SK-N-SH treated with all-trans-retinoic acid at 6 μM for 48 hours (cell line): ENCODE measurements around the gene ACTN1.

Experiments
- ATAC-seq: fragments of 200-7000 bp; cut with Tn5 transposase; 3 replicates; pipeline ENCODE4 v1.9.1; 2020; ENCODE audit warnings: mild to moderate bottlenecking, moderate library complexity
- ARNTL ChIP-seq: fragments of 450-650 bp; formaldehyde crosslinking; IDR thresholded peaks from 2 replicates; pipeline ENCODE4 v1.5.0; 2020; ENCODE audit warnings: low read depth, mild to moderate bottlenecking, moderate library complexity, borderline replicate concordance
- BACH2 ChIP-seq: fragments of 250-450 bp; sonication (Bioruptor Pico); IDR thresholded peaks from 2 replicates; pipeline ENCODE4 v1.9.0; 2021; ENCODE audit warnings: mild to moderate bottlenecking, borderline replicate concordance
- CSDC2 ChIP-seq: fragments of 250-450 bp; sonication (Bioruptor Pico); IDR thresholded peaks from 2 replicates; pipeline ENCODE4 v1.5.0; 2020; ENCODE audit warnings: mild to moderate bottlenecking, moderate library complexity
- CSRNP3 ChIP-seq: fragments of 250-450 bp; sonication (Bioruptor Pico); IDR thresholded peaks from 2 replicates; pipeline ENCODE4 v1.5.1; 2021; ENCODE audit warnings: mild to moderate bottlenecking, moderate library complexity
- ESRRG ChIP-seq: fragments of 250-450 bp; sonication (Bioruptor Pico); IDR thresholded peaks from 2 replicates; pipeline ENCODE4 v1.6.1; 2021; ENCODE audit warnings: mild to moderate bottlenecking
- GLIS3 ChIP-seq: fragments of 250-450 bp; sonication (Bioruptor Pico); IDR thresholded peaks from 2 replicates; pipeline ENCODE4 v1.5.0; 2020; ENCODE audit warnings: mild to moderate bottlenecking, moderate library complexity
- ISL1 ChIP-seq: fragments of 250-450 bp; sonication (Bioruptor Pico); IDR thresholded peaks from 2 replicates; pipeline ENCODE4 v2.1.2; 2022; ENCODE audit warnings: mild to moderate bottlenecking, moderate library complexity
- OSR1 ChIP-seq: fragments of 250-450 bp; sonication (Bioruptor Pico); IDR thresholded peaks from 2 replicates; pipeline ENCODE4 v1.8.0; 2022; ENCODE audit warnings: moderate library complexity, mild to moderate bottlenecking, inconsistent platforms
- RARB ChIP-seq: fragments of 250-450 bp; sonication (Bioruptor Pico); IDR thresholded peaks from 2 replicates; pipeline ENCODE4 v1.8.0; 2021; ENCODE audit warnings: mild to moderate bottlenecking, moderate library complexity
- SNAI2 ChIP-seq: fragments of 250-450 bp; sonication (Bioruptor Pico); IDR thresholded peaks from 2 replicates; pipeline ENCODE4 v1.5.0; 2020; ENCODE audit warnings: mild to moderate bottlenecking, moderate library complexity
- TCF4 ChIP-seq: fragments of 250-450 bp; sonication (Bioruptor Pico); IDR thresholded peaks from 2 replicates; pipeline ENCODE4 v1.8.0; 2021; ENCODE audit warnings: mild to moderate bottlenecking, moderate library complexity, borderline replicate concordance
- TOX ChIP-seq: fragments of 250-450 bp; sonication (Bioruptor Pico); IDR thresholded peaks from 2 replicates; pipeline ENCODE4 v1.8.0; 2021; ENCODE audit warnings: mild to moderate bottlenecking, moderate library complexity, borderline replicate concordance
- TSHZ2 ChIP-seq: fragments of 250-450 bp; sonication (Bioruptor Pico); IDR thresholded peaks from 2 replicates; pipeline ENCODE4 v1.5.0; 2020; ENCODE audit warnings: mild to moderate bottlenecking, moderate library complexity
- ZFP3 ChIP-seq: fragments of 250-450 bp; sonication (Bioruptor Pico); IDR thresholded peaks from 2 replicates; pipeline ENCODE4 v1.5.0; 2020; ENCODE audit warnings: mild to moderate bottlenecking, moderate library complexity
- ZFP30 ChIP-seq: fragments of 450-650 bp; formaldehyde crosslinking; IDR thresholded peaks from 2 replicates; pipeline ENCODE4 v1.5.0; 2022; ENCODE audit warnings: mild to moderate bottlenecking, moderate library complexity
- ZNF565 ChIP-seq: fragments of 450-650 bp; formaldehyde crosslinking; conservative IDR thresholded peaks from 2 replicates; pipeline ENCODE4 v1.5.0; 2020; ENCODE audit warnings: low read depth, mild to moderate bottlenecking, moderate library complexity
- ZNF70 ChIP-seq: fragments of 450-650 bp; formaldehyde crosslinking; IDR thresholded peaks from 2 replicates; pipeline ENCODE4 v1.5.0; 2020; ENCODE audit warnings: mild to moderate bottlenecking, moderate library complexity
- ZNF8 ChIP-seq: fragments of 450-650 bp; formaldehyde crosslinking; IDR thresholded peaks from 2 replicates; pipeline ENCODE4 v1.5.0; 2020; ENCODE audit warnings: mild to moderate bottlenecking, moderate library complexity
- TF ChIP-seq, protein P1 (sequence below): fragments of 250-450 bp; sonication (Bioruptor Pico); IDR thresholded peaks from 2 replicates; pipeline ENCODE4 v1.8.0; 2020; ENCODE audit warnings: mild to moderate bottlenecking, moderate library complexity, borderline replicate concordance
- TF ChIP-seq, protein P2 (sequence below): fragments of 250-450 bp; sonication (Bioruptor Pico); IDR thresholded peaks from 2 replicates; pipeline ENCODE4 v1.5.1; 2020; ENCODE audit warnings: low read depth, mild to moderate bottlenecking, moderate library complexity

Gene ACTN1

DNA sequence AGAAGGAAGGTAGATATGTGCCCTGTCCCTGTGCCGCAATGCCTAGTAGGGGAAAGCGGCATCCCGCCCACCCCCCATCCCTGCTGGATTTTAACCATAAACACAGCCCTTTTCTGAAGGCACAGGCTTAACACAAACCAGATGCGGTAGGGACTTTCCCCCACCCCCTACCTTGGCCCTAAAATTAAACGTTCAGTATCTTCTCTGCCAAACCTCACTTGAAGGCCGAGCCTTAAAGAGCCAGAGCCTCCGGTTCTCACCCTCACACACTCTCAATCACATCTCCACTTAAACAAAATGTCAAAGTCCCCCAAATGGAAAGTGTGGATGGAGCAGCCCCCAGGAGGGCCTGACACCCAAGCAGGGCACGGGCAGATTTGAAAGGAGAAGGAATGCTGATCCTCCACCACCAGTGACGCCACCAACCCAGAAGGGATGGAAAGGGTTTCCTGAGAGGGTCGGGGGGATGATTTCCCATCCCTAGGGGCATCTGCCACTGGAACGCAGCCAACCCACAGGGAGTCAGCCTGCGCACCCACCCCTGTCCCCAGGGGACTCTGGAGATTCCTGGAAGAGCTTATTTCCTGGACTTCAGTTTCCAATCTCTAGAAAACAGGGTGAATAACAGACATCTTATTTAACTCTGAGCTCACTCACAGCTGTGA, 26.4 kb downstream of the ACTN1 start:
- ATAC-seq = peak; percentile 62
- TF ChIP-seq, protein P1, sequence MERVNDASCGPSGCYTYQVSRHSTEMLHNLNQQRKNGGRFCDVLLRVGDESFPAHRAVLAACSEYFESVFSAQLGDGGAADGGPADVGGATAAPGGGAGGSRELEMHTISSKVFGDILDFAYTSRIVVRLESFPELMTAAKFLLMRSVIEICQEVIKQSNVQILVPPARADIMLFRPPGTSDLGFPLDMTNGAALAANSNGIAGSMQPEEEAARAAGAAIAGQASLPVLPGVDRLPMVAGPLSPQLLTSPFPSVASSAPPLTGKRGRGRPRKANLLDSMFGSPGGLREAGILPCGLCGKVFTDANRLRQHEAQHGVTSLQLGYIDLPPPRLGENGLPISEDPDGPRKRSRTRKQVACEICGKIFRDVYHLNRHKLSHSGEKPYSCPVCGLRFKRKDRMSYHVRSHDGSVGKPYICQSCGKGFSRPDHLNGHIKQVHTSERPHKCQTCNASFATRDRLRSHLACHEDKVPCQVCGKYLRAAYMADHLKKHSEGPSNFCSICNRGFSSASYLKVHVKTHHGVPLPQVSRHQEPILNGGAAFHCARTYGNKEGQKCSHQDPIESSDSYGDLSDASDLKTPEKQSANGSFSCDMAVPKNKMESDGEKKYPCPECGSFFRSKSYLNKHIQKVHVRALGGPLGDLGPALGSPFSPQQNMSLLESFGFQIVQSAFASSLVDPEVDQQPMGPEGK = no peak
- TF ChIP-seq OSR1 (CRISPR knock-in tag) (no peak), ARNTL (CRISPR knock-in tag) (no peak), RARB (CRISPR knock-in tag) (no peak), ZFP3 (CRISPR knock-in tag) (no peak), BACH2 (CRISPR knock-in tag) (no peak), ZFP30 (CRISPR knock-in tag) (no peak), ISL1 (CRISPR knock-in tag) (0 out of 2 replicates have a peak, but pooled peaks have one; percentile 5), TCF4 (CRISPR knock-in tag) (peak; percentile 84), ZNF8 (CRISPR knock-in tag) (no peak), CSRNP3 (no peak), ZNF565 (CRISPR knock-in tag) (no peak), ESRRG (CRISPR knock-in tag) (no peak)
- TF ChIP-seq, protein P2, sequence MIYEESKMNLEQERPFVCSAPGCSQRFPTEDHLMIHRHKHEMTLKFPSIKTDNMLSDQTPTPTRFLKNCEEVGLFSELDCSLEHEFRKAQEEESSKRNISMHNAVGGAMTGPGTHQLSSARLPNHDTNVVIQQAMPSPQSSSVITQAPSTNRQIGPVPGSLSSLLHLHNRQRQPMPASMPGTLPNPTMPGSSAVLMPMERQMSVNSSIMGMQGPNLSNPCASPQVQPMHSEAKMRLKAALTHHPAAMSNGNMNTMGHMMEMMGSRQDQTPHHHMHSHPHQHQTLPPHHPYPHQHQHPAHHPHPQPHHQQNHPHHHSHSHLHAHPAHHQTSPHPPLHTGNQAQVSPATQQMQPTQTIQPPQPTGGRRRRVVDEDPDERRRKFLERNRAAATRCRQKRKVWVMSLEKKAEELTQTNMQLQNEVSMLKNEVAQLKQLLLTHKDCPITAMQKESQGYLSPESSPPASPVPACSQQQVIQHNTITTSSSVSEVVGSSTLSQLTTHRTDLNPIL (CRISPR knock-in tag) = no peak

GRCh38 chr14:68951800-68952530, 27.1 kb downstream of the ACTN1 start:
- peak; percentile 24 for ATAC-seq

More at GRCh38 chr14:68951800-68952530, 27.1 kb downstream of the ACTN1 start:
- TF ChIP-seq ZNF8 (CRISPR knock-in tag) (no peak), TSHZ2 (no peak), ARNTL (CRISPR knock-in tag) (no peak), ZFP30 (CRISPR knock-in tag) (no peak), SNAI2 (CRISPR knock-in tag) (no peak), TCF4 (CRISPR knock-in tag) (no peak), ZNF565 (CRISPR knock-in tag) (no peak), CSDC2 (no peak), GLIS3 (CRISPR knock-in tag) (no peak), ZFP3 (CRISPR knock-in tag) (no peak), ZNF70 (CRISPR knock-in tag) (no peak), RARB (CRISPR knock-in tag) (no peak), ISL1 (CRISPR knock-in tag) (no peak), TOX (CRISPR knock-in tag) (no peak), BACH2 (CRISPR knock-in tag) (no peak)
- TF ChIP-seq, protein P1 = no peak
- TF ChIP-seq, protein P2 (CRISPR knock-in tag) = no peak
